Cortex of kidney (tissue), 1 donor: Measurements from ENCODE around the gene CAV2.
"Not testable (repeated sequence)": the region's sequence is repeated elsewhere in the genome, so short reads cannot be mapped to it uniquely, and the experiment has no call there.

Experiments used
- DNase-seq: peaks from one replicate; lab custom pipeline; 2025; lab: John Stamatoyannopoulos, UW

Gene CAV2

GRCh38 chr7:116499168-116500077, at the start of gene CAV2:
Gene CAV2, plus strand, starts transcription at chr7:116499738. Its CDS starts 44 bp downstream, at chr7:116499782.
- DNase-seq: no peak

GRCh38 chr7:116449950-116450349, 49.6 kb upstream of the CAV2 start:
- DNase-seq: no peak

GRCh38 chr7:116451957-116452729, 47.4 kb upstream of the CAV2 start:
- no peak for DNase-seq

- no peak for DNase-seq
Observed at GRCh38 chr7:116454377-116454776, 45.2 kb upstream of the CAV2 start.

- no peak for DNase-seq
Observed at GRCh38 chr7:116455009-116455408, 44.5 kb upstream of the CAV2 start.

- no peak for DNase-seq
Observed at GRCh38 chr7:116455499-116455898, 44.0 kb upstream of the CAV2 start.

GRCh38 chr7:116461500-116461899, 38.0 kb upstream of the CAV2 start:
- no peak for DNase-seq

- no peak for DNase-seq
Observed at GRCh38 chr7:116463956-116464355, 35.6 kb upstream of the CAV2 start.

GRCh38 chr7:116464375-116464774, 35.2 kb upstream of the CAV2 start:
- no peak for DNase-seq

- no peak for DNase-seq
Observed at GRCh38 chr7:116465125-116465524, 34.4 kb upstream of the CAV2 start.

- DNase-seq: no peak
Observed at GRCh38 chr7:116468534-116468933, 31.0 kb upstream of the CAV2 start.

- no peak for DNase-seq
Observed at GRCh38 chr7:116477625-116478024, 21.9 kb upstream of the CAV2 start.

GRCh38 chr7:116478834-116479233, 20.7 kb upstream of the CAV2 start:
- no peak for DNase-seq

GRCh38 chr7:116483271-116483942, 16.1 kb upstream of the CAV2 start:
- DNase-seq: no peak

GRCh38 chr7:116484389-116484788, 15.1 kb upstream of the CAV2 start:
- not testable (repeated sequence) for DNase-seq

- no peak for DNase-seq
Observed at GRCh38 chr7:116487907-116488521, 11.5 kb upstream of the CAV2 start.

- no peak for DNase-seq
Observed at GRCh38 chr7:116490351-116490750, 9.2 kb upstream of the CAV2 start.

GRCh38 chr7:116491887-116492653, 7.5 kb upstream of the CAV2 start:
- no peak for DNase-seq

- no peak for DNase-seq
Observed at GRCh38 chr7:116492654-116493109, 6.9 kb upstream of the CAV2 start.

GRCh38 chr7:116493449-116493848, 6.1 kb upstream of the CAV2 start:
- DNase-seq: no peak

GRCh38 chr7:116494472-116494871, 5.1 kb upstream of the CAV2 start:
- DNase-seq: no peak
